ENCODE results near the gene PSMD13.
"Not testable (repeated sequence)": the region's sequence is repeated elsewhere in the genome, so short reads cannot be mapped to it uniquely, and the experiment has no call there.

The PSMD13 gene

DNA sequence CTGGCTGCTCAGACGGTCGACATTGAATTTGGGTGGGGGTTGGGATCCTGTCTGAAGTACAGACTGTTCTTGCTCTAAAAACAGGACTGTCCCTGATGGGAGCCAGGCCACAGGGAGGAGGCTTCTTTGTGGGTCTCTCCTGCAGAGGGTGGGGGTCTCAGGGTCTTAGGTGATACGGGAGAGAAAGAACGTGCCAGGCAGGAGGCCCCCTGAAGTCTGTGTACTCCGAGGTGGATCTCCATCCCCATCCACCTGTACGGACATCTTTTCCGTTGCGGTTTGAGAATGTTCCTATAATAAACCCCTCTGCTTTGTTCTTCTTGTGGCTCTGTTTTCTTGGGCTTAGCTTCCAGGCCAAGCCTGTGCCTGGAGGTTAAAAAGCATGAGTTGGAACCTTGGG is 15.9 kb downstream of the PSMD13 start:
- DNase-seq = no peak

DNA sequence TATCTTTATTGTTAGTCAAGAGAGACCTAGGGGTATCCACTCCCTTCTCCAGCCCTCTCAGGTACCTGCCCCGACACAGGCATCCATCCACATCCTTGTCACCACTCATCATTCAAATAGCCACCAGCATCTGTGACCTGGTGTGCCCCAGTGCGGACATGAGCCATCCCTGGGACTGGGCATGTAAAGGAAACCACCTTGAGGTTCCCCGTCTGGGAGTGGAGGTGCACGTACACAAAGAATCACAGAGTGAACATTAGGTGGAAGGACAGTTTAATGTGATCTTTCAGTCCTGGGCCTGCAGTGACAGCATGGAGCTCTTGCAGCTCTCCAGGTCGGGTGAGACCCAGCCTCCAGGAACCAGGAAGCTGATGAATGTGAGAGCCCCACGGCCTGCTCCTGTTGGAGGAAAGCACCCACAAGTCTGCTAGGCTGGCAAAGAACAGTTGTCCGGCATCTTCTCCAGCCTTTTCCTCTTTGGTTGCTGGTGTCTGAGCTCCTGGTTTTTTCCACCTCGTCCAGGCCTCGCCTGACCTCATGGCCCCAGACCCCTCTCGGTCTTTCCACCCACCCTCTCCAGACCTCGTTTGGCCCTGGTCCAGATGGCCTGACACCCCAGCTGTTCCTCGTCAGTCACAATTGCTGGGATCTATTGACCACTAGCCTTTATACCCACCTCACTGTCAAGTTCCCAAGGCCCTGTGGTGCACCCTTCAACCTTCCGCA is 16.5 kb downstream of the PSMD13 start:
- no peak for DNase-seq

DNA sequence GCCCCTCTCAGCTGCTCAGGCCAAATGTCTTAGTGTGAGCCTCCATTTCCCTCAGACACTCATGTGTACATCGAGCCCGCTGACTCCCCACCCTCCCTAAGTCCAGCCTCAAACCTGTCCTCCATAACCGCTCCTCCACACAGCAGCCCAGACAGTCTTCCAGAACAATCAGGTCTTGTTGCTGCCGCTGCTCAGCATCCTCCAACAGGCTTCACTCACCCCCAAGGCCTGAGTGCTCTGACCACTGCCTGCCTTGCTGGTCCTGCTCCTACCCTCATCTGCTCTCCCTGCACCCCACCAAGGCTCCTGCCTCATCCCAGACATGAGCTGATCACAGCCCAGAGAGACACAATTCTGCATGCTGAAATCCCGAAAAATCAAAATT is 17.1 kb downstream of the PSMD13 start:
- no peak for DNase-seq

DNA sequence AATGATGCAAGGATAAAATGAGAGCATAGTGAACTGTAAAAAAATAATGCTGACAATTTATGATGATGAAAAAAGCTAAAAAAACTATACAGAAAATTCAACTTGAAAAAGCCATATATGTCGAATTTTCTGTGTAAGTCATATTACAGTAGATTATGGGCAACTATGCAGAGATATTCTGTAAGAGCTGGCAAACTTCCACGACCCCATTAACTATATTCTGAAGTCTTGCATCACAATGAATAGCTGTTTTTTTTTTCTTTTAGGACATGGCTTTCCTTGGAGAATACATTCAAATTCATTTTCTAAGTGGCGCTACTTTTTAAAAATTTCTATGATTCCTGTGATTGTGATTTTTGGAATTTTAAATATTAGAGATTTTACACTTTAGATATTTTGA is 18.4 kb downstream of the PSMD13 start:
- no peak for DNase-seq

DNA sequence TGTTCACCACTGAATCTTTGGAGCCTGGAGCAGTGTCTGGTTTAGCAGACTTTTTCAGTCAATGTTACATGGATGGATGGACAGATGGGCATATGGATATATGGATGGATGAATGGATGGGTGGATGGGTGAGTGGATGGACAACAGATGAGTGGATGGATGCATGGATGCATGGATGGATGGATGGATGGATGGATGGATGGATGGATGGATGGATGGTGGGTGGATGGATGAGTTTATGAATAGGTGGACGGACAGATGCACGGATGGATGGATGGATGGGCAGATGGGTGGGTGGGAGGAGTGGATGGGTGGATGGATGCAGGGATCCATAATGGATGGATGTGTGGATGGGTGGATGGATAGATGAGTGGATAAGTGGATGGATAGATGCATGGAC is 19.0 kb downstream of the PSMD13 start:
- DNase-seq = no peak

DNA sequence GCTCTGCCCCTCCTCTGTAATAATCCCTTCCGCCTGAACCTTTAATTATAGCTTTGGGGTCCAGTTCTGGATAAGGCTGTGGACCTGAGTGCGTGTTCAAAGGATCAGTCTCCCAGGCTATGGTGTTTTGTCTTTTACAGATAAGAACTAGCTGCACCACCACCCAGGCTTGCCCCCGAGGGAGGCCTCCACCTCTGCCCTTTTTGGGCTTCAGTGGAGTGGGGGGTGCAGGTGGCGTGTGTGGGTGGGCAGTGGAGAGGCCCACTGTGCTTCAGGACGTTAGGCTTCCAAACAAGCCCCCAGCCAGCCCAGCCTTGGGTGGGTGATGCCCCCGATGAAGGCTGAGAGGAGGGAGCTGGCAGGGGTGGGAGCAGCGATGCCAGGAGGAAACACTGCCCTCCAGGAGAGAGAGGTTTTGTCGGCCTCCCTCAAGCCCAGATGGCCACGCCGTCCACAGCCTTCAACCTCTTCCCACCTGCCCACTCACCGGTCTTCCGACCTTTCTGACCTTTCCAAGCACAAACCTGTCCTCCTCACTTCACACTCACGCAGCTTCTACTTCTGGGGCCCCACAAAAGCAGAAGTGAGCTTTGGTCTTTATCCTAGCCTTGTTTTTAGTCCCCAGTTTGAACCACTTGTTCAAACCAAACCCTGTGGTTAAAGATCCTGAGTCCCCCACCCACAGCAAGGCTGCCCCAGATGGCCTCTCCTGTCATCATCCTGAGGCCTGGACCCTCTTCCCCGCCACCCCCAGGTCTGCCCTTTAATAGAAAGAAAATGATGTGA is 20.4 kb downstream of the PSMD13 start:
- no peak for DNase-seq

DNA sequence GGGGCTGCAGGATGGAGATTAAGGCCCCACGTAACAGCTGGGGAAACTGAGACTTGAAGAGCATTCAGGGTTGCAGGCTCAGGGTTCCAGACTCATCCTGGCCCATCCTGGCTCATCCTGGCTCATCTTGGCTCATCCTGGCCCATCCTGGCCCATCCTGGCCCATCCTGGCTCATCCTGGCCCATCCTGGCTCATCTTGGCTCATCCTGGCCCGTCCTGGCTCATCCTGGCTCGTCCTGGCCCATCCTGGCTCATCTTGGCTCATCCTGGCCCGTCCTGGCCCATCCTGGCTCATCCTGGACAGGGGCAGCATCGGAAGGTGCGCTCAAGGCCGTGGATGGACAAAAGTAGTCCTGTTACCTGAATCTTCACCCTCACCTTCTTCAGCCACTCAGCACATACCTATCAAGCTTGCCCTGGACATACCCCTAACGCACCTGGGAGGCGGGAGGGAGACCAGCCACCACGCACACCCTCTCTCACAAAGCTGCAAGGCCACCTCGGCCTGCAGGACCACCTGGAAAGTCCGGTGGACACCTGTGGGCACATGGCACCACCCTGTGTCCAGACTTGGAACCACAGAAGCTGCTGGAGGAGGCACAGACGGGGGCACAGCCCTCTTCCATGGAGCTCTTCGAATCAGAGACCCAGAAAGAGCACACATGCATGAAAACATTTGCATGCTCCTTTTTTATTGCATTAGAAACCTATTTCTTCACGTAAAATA is 21.2 kb downstream of the PSMD13 start:
- no peak for DNase-seq

DNA sequence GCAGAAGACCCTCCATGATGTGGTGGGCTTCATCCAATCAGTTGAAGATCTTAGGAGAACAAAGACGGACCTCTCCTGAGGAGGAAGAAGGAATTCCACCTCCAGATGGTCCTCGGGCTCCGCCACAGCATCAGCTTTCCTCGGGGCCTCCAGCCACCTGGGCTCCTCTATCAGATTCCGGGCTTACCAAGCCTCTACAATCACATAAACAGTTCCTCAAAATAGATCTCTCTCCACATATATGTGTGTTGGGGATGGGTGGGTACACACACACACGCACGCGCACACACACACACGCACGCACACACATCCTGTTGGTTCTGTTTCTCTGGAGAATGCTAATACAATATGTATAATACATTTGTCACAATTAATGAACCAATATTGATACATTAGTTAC is 22.6 kb downstream of the PSMD13 start:
- no peak for DNase-seq

DNA sequence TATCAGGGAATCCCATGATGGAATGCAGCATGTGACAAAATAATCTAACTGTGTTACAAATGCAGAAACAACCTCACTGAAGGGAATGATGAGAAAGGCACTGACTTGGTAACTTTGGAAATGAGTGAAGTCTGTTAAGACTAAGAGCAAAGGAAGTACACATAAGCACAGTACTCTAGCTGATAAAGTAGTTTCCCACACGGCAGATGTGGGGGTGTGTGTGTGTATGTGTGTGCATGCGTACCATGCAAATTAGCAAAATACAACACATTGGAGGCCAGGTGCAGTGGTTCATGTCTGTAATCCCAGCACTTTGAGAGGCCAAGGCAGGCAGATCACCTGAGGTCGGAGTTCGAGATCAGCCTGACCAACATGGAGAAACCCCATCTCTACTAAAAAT is 24.8 kb downstream of the PSMD13 start:
- DNase-seq = no peak

DNA sequence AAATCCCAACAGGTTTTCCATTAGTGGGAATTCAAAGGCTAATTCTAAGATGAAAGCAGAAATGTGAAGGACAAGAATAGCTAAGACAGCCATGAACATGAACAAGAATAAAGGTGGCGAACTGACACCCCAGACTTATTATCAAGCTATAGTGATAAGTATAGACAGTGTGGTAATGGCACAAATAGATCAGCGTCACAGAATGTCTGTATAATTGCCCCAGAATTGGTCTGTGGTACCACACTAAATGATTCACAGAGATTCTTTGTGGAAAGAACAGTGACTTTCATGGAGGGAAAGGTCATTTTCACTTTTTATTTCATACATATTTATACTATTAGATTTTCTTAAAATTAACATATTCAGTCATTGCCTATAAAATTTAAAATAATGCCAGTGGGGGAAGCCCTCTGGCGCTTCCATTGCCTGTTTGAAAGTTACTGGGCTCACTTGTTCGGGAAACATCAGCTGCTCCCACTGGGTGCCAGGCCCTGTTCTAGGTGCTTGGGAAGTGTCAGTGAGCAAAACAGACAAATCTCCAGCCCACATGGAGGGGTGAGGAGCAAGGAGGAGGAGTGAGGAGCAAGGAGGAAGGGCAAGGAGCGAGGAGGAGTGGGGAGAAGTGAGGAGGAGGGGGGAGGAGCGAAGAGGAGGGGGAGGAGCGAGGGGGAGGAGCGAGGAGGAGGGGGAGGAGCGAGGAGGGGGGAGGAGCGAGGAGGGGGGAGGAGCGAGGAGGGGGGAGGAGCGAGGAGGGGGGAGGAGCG is 30.1 kb downstream of the PSMD13 start:
- DNase-seq = peak; percentile 26

DNA sequence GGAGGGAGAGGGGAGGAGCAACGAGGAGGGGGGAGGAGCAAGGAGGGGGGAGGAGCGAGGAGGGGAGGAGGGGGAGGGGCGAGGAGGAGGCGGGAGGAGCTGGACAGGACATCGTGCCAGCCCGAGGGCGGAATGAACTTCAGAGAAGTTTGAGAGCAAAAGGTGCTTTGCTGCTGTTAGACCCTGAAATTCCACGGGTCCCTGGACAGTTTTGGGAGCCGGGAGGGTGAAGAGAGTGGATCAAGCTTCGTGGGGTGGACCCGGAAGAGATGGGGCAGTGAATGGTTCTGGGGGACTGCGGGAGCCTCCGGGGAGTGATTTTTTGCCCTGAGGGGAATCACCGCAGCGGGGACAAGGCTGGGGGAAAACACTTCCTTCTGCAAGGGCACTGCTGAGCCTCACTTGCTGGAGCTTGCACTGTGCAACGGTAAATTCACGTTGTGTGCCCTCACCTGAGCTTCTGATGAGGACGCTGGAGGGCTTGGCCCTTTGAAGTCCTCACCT is 30.8 kb downstream of the PSMD13 start:
- peak; percentile 59 for DNase-seq

DNA sequence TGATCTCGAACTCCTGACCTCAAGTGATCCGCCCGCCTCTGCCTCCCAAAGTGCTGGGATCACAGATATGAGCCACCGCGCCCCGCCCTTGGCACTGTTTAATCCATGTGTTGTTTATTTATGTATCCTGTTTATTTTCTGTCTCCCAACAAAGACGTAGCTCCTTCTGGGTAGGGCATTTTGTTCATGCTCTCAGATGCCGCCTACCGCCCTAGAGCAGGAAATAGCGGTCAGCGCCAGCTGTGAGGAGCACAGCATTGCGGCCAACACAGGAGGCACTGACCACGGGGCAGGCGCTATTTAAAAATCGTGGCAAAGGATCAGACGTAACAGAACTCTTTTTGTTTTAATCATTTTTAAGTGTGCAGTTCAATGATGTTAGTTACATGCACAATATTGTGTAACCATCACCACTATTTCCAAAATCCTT is 32.0 kb downstream of the PSMD13 start:
- DNase-seq = not testable (repeated sequence)

DNA sequence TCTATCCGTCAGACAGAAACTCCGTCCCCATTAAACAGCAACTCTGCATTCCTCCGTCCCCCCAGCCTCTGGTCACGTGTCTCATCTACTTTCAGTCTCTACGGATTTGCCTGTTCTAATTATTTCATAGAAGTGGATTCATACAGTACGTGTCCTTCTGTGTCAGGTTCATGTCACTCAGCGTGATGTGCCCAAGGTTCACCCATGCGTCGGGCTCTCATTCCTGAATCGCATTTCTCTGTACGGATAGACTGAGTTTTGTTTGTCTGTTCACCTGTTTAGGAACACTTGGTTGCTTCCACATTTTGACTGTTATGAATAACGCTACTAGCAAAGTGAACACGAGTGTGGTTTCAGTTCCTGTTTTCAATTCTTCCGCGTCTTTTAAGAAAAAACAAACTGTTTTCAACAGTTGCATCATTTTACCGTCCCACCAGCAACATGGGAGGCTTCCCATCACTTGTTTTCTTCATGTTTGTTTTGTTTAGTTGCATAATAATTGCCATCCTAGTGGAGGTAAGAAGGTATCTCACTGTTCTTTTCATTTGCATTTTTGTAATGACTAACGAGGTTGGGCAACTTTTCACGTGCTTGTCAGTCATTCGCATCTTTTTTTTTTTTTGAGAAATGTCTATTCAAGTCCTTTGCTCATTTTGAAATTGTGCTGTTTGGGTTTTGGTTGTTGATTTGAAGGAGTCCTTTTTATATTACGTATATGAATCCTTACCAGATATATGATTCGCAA is 32.5 kb downstream of the PSMD13 start:
- peak; percentile 40 for DNase-seq

DNA sequence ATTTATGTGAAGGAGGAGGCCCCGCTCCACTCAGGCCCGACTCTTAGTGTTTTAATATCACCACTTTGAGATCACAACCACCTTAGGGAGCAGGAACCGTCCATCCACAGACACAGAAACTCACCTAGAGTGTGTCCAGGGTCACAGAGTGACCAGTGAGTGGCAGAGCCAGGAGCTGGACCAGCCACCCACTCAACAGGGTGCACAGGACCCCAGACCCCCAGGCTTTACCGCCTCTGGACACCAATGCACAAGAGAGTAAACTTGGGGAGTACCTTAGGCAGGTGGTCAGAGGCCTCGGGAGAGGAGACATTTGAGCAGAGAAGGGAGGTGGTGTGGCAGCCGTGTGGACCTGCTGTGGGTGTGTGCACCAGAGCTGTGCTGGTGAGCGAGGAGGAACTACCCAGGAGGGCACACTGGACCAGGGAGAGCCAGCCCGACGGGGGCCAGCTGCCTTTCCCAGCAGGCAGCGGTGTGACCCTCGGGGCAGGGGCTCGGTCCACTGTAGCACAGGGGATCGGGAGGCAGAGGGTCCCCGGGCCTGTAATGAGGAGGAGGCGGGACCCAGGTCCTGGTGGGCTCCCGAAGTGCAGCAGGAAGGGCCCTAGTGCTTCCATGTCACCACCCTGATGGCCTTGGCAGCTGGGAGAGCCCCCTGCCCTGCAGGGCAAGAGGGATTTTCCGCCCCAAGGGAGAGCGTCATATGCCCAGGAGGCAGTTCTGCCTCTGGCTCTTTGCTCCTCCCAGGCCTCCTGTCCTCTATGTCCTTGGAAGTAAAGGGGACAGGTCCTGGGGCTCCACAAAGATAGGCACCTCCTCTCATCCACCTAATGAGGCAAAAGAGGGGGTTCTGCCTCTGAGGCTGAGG is 33.9 kb downstream of the PSMD13 start:
- DNase-seq = no peak

DNA sequence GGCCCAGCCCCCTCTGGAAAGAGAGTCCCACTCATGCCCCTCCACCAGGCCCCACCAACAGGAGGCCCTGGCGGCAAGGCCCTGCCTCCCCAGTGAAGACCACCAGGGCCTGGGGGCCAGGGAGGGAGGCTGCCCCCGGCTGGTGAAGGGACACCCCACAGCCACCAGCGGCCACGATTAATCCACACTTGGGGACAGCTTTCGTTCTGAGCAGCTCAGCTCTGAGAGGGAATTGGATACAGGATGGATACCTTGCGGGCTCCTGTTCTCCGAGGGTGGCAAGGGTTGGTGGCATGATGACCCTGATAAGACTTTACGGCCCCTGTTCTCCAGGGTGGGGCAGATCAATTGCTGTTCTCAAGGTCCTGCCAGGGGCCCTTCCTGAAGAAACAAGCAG is 34.5 kb downstream of the PSMD13 start:
- DNase-seq = no peak

DNA sequence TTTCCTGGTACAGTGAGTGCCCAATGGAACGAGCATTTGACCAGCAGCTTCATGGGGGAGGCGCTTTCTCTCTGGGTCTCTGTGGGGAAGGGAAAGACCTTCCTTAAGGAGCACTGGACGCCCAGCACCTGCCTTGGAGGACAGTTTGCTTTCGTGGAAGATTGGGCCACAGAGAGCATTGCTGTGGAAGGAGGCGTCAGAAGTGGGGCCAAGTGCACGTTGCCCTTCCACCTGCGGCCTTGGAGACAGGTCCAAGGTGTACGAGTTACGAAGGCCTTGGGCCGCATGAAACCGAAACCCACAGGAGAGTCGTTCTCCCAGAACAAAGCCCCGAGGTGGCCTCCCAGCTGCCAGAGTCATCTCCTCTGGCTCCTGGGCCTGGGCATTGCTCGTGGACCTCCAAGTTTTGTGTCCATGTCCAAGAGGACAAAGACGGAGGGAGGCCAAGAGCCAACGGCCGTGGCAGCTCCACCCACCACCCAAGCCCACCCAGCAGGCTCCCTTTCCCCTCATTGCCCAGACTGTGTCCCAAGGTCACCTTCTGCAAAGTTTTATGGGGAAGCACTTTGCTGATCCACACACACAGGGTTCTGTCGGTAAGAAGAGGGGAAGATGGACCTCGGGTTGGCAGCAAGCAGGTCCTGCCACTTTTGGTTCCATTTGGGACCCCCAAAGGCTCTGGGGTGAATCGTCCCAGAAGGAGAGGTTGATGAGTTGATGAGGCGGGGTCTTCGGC is 35.6 kb downstream of the PSMD13 start:
- DNase-seq = no peak

DNA sequence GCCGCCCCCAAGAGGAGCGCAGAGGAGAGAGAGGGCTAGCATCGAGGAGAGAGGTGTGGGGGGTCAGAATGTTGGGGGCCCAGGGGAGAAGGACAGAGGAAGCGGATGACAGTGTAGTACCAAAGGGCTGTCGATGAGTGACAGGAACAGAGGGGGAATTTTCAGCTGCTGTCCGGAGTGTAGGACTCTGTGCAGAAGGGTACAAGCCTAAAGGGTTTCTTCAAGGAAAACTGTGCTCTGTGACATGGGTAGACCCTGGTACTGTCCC is 36.1 kb downstream of the PSMD13 start:
- no peak for DNase-seq

DNA sequence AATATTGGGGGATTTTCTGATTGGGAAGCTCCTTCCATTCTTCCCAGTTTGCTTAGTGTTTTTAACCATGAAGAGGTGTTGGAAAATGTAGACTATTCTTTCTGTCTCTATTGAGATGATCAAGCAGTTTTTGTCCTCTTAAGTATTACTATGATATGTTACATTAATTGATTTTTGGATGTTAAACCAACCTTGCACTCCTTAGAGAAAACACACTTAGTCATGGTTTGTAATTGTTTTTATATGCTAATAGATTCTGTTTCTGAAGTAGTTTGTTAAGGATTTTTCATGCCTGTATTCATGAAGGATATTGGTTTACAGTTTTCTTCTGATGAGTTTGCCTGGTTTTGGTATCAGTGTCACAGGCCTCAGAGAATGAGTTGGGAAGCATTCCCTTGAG is 39.4 kb downstream of the PSMD13 start:
- no peak for DNase-seq

DNA sequence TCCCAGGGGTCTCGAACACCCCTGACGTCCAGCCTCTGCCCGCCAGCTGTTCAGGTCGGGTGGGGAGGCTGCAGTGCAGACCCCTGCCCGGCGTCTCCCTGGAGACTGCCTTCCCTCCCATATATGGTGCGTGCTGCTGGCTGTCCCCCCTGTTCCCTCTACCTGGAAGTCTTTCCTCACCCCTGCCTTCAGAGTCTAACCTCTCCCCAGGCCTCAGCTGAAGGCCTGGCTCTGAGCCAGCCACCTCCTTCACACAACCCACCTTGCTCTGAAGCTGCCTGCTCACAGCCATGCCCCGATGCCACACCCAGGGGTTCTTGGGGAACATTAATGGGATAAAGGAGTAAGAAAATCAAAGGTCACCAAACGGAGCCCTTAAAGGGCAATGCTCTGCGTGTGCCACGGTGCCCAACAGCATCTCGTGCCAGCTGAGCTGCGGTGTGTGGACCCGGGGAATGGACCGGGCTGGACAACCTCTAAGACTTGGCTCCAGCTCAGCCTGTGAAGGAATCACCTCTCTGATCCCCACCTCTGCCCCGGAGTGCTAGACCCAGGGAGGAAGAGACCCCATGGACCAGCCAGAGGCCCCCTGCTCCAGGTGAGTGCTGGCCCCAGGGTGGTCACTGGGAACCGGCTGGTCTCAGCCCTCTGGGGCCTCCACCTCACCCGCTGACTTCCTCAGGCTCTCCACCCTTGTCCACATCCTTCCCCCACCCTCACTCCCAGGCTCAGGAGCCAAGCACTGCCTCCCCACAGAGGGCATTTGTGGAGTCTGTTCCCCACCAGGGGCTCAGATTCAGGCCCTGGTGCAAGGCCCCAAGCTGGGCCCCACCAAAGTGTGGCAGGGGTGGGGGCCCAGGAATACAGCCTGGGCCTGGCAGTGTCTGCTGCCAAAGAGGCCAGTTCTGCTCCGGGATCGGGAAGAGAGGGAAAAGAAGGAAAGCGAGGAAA is 41.5 kb downstream of the PSMD13 start, which contains the start of gene NLRP6:
NLRP6 (plus strand) TSS at position 407 of the 951 bp plus-strand sequence; CDS start at position 570, 163 bp downstream.
- DNase-seq = no peak

Measured in stimulated activated CD4-positive, alpha-beta T cell treated with anti-CD3 and anti-CD28 coated beads, Interleukin-4, amount 100 ng/mL, for 1 hour (primary cell).